Endothelial cell of umbilical vein (primary cell): Measurements from ENCODE around the gene MCTP2. TPM values are rescaled to one million over a fixed set of nuclear protein-coding genes. Genes with fewer than 3 reads are reported as not detected.

Experiments
- BruUV-seq: library from RNA; stranded (reverse); fragments of 400-500 nt; replicated peaks from 2 replicates; lab custom pipeline; 2021; lab: Mats Ljungman, UMichigan
- CTCF ChIA-PET: fragments of 300-600, 350-600 bp; sonication (Branson Sonifier 250); formaldehyde crosslinking; loops from one replicate; lab custom pipeline; 2021; ENCODE audit warnings: antibody characterized with exemption, inconsistent platforms; lab: Charles Lee
- POLR2A ChIA-PET: fragments of 300-600, 350-600 bp; sonication (Branson Sonifier 250); formaldehyde crosslinking; loops from one replicate; lab custom pipeline; 2021; ENCODE audit warnings: antibody characterized with exemption, inconsistent platforms; lab: Charles Lee
- DNase-seq: peaks from one replicate; pipeline ENCODE4 v3.0.0-alpha.2; 2011; ENCODE audit warnings: low read depth, low spot score
- FAIRE-seq: peaks from 2 replicates; lab custom pipeline; 2011; peaks lifted over from hg19 to GRCh38; lab: Jason Lieb, UNC
- H2AFZ ChIP-seq: 2 replicates; pipeline ENCODE4 v1.6.0; 2012; ENCODE audit warnings: low read depth, low read length, control low read depth, inconsistent platforms
- H3K27ac ChIP-seq: 2 replicates; pipeline ENCODE4 v1.5.1; 2011; ENCODE audit warnings: low read depth, mild to moderate bottlenecking, control low read depth, low read length, moderate library complexity; ENCODE audit not compliant: insufficient read depth
- H3K27me3 ChIP-seq, 2 experiments: 2 replicates each; pipeline versions ENCODE4 v1.6.0 to v1.6.1; 2011; ENCODE audit warnings: low read length in 2 of 2, mixed read lengths in 1 of 2; ENCODE audit not compliant: control insufficient read depth in 2 of 2, insufficient read depth in 2 of 2
- H3K36me3 ChIP-seq, 2 experiments: 2 replicates in 1 of 2; 3 replicates in 1 of 2; pipeline ENCODE4 v1.5.1; 2011; ENCODE audit warnings: low read length in 2 of 2, mild to moderate bottlenecking in 1 of 2, moderate library complexity in 1 of 2; ENCODE audit not compliant: control insufficient read depth in 2 of 2, insufficient read depth in 2 of 2; ENCODE audit errors: extremely low read depth in 1 of 2
- H3K4me1 ChIP-seq: 3 replicates; pipeline ENCODE4 v1.5.1; 2011; ENCODE audit warnings: mild to moderate bottlenecking, low read length; ENCODE audit not compliant: control insufficient read depth, insufficient read depth; ENCODE audit errors: extremely low read depth
- H3K4me2 ChIP-seq: 2 replicates; pipeline ENCODE4 v1.6.1; 2011; ENCODE audit warnings: low read length, control low read depth, mixed read lengths; ENCODE audit not compliant: insufficient read depth
- H3K4me3 ChIP-seq, 3 experiments: fragments of 200-600 bp in 1 of 3; sonication (generic), shearing (Covaris generic) in 1 of 3; replicated peaks in 1 of 3; 2 replicates each; pipeline ENCODE4 v1.5.1; 2011 to 2016; ENCODE audit warnings: control low read depth in 3 of 3, low read length in 3 of 3, mild to moderate bottlenecking in 2 of 3, inconsistent platforms in 1 of 3, low read depth in 1 of 3, moderate library complexity in 1 of 3; ENCODE audit not compliant: insufficient read depth in 1 of 3
- H3K79me2 ChIP-seq: 2 replicates; pipeline ENCODE4 v1.6.0; 2012; ENCODE audit warnings: low read length, inconsistent platforms; ENCODE audit not compliant: control insufficient read depth, insufficient read depth
- H3K9ac ChIP-seq: replicated peaks from 2 replicates; pipeline ENCODE3; 2011; ENCODE audit warnings: low read length, control low read depth; ENCODE audit not compliant: insufficient read depth; ENCODE audit errors: extremely low read depth
- H3K9me1 ChIP-seq: replicated peaks from 3 replicates; pipeline ENCODE4 v1.6.0; 2011; ENCODE audit warnings: mild to moderate bottlenecking, low read length; ENCODE audit not compliant: control insufficient read depth, insufficient read depth; ENCODE audit errors: extremely low read depth
- H3K9me3 ChIP-seq: replicated peaks from 2 replicates; pipeline ENCODE4 v1.5.1; 2012; ENCODE audit warnings: low read length, inconsistent platforms; ENCODE audit not compliant: control insufficient read depth, insufficient read depth
- H4K20me1 ChIP-seq: replicated peaks from 2 replicates; pipeline ENCODE3; 2011; ENCODE audit warnings: mild to moderate bottlenecking, low read length; ENCODE audit not compliant: control insufficient read depth, insufficient read depth; ENCODE audit errors: extremely low read depth
- CTCF ChIP-seq, 2 donors: IDR thresholded peaks; 1 replicate in 1 of 2; 2 replicates in 1 of 2; pipeline ENCODE4 v1.5.1; 2011; ENCODE audit warnings: low read length in 2 of 2, mild to moderate bottlenecking in 2 of 2, moderate library complexity in 2 of 2, control low read depth in 1 of 2, inconsistent platforms in 1 of 2, low read depth in 1 of 2; ENCODE audit not compliant: insufficient read depth in 1 of 2; ENCODE audit errors: extremely low read depth in 1 of 2
- EZH2 ChIP-seq: IDR thresholded peaks from 2 replicates; pipeline ENCODE4 v1.6.1; 2012; ENCODE audit warnings: borderline replicate concordance, low read depth, mild to moderate bottlenecking, moderate library complexity, low read length, inconsistent platforms; ENCODE audit not compliant: severe bottlenecking
- FOS ChIP-seq: IDR thresholded peaks from 2 replicates; pipeline ENCODE4 v1.6.1; 2011; ENCODE audit warnings: mild to moderate bottlenecking, low read length, moderate library complexity, borderline replicate concordance; ENCODE audit not compliant: insufficient read depth
- GATA2 ChIP-seq: IDR thresholded peaks from 2 replicates; pipeline ENCODE4 v1.7.0; 2011; ENCODE audit warnings: low read depth, mild to moderate bottlenecking, moderate library complexity, mixed read lengths, low read length; ENCODE audit not compliant: insufficient read length, insufficient read depth
- JUN ChIP-seq: IDR thresholded peaks from 2 replicates; pipeline ENCODE4 v1.6.1; 2011; ENCODE audit warnings: borderline replicate concordance, low read depth; ENCODE audit not compliant: insufficient read length, insufficient read depth
- MAX ChIP-seq: IDR thresholded peaks from 2 replicates; pipeline ENCODE4 v1.6.1; 2011; ENCODE audit not compliant: insufficient read depth, insufficient read length
- MYC ChIP-seq: IDR thresholded peaks from one replicate; pipeline ENCODE4 v1.6.1; 2011; ENCODE audit warnings: mild to moderate bottlenecking, low read depth, low read length
- POLR2A ChIP-seq: IDR thresholded peaks from 2 replicates; pipeline ENCODE4 v1.6.1; 2012; ENCODE audit warnings: low read depth, mild to moderate bottlenecking, control low read depth, low read length
- POLR2AphosphoS5 ChIP-seq: IDR thresholded peaks from 2 replicates; pipeline ENCODE4 v1.6.1; 2012; ENCODE audit warnings: low read depth, mild to moderate bottlenecking, control low read depth, low read length, moderate library complexity; ENCODE audit not compliant: insufficient read depth
- dilution Hi-C: fragments of 300-500 bp; cut with MboI; formaldehyde crosslinking; loops from one replicate; pipeline ENCODE4 v1.15.0; 2019; ENCODE audit warnings: low sequenced_read_pairs; ENCODE audit not compliant: extremely low pct_ligation_motif_present
- intact Hi-C: fragments of 100-400 bp; cut with micrococcal nuclease; formaldehyde crosslinking; loops from one replicate; pipeline ENCODE4 v1.10.0; 2022
- polyA plus RNA-seq, 4 experiments: library from polyadenylated mRNA; depleted of rRNA in 3 of 4; stranded (reverse) in 3 of 4; unstranded in 1 of 4; fragments of >200 nt; gene quantifications; 2 replicates each; pipeline versions ENCODE4 v1.2.1 to v1.2.3, GENCODE V29; 2011 to 2012; ENCODE audit warnings: missing spikeins in 1 of 4
- total RNA-seq: library from RNA; stranded (reverse); gene quantifications from 2 replicates; pipeline ENCODE4 v1.2.3, GENCODE V29; 2021

Gene MCTP2
- total and polyA plus RNA-seq, 2 donors (not counting 3 experiments of a cell fraction or from before 2014, with no cell fraction given): 0.01 to 0.75 TPM

DNA sequence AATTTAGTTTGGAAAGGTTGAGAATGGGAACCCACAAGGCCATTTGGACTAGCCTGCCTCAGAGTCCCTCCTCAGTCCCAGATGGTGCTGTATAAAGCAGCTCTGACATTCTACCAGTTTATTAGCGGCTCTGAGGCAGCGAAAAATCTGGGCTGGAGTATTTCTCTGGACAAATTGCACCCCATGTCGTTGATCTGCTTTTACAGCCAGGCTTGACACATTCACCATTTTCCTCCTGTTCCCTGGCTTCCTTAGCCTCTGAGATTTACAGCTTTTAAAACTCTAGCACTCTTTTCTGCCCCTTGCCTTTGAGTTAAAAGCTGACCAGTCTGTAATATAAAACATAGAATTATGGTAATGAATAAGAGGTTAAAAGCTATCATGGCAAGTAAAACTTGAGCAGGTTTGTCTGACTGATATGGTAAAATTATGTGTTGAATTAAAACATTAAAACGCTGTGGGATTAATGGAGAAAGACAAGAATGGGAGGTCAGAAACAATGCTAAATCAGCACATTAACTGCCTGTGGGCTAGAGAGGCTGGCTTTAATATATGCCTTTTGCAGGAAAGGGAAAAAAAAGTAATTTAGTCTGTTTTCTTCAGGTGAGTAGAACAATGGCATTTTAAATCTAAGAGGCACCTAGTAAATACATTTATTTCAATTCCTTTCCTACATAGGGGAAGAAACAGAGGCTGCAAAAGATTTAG is 131.2 kb downstream of the MCTP2 start:
- Histone ChIP-seq H3K4me3 (no peak overlapping the region), H3K36me3 (no peaks in the 10 kb centered on the region), H3K9me1 (no peaks in the 10 kb centered on the region), H3K27me3 (no peaks in the 10 kb centered on the region), H4K20me1 (no peaks in the 10 kb centered on the region), H3K79me2 (no peaks in the 10 kb centered on the region), H2AFZ (no peak overlapping the region), H3K4me2 (no peak overlapping the region), H3K4me1 (no peaks in the 10 kb centered on the region), H3K9me3 (no peaks in the 10 kb centered on the region), H3K27ac (no peak overlapping the region), H3K9ac (no peak overlapping the region)
- no peak for TF ChIP-seq GATA2
- TF ChIP-seq FOS: no peak
- no peak for TF ChIP-seq POLR2A
- TF ChIP-seq MYC: no peak
- TF ChIP-seq POLR2AphosphoS5: no peak
- no peak for TF ChIP-seq JUN
- TF ChIP-seq EZH2: no peak
- no peak for TF ChIP-seq CTCF (IDR thresholded peaks at IDR 0.05; ENCODE audit: extremely low read depth in 1 of 2, insufficient read depth in 1 of 2, low read depth in 1 of 2, low read length in 2 of 2)
- TF ChIP-seq MAX: no peak
- intact Hi-C loops (no loop called here), dilution Hi-C loops (no loop called here)
- no peak for DNase-seq
- no TSS peak for BruUV-seq
- ChIA-PET POLR2A (no interaction called here), CTCF (no interaction called here)
- no peak for FAIRE-seq
